Measurements from ENCODE around the gene MLLT1.

DNA sequence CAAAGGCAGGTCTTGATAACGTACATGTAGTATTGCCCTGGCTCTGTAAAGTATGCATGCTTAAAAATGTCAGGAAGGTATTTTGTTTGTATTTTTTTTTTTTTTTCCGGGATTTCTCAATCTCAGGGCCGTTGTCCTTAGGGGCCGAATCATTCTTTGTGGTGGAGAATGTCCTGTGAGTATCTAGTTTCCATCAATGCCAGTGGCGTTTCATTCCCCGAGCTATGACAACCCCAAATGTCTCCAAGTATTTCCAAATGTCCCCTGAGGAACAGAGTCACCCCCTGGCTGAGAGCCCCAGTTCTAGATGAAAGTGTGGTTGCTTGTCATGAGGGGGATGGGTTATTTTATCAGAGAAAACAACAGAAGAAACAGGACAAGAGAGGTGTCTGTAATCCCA is 75.6 kb downstream of the MLLT1 start:
- TF ChIP-seq CTCF (IDR thresholded peaks at IDR 0.05; ENCODE audit: low read depth, low read length) (no peak), EZH2phosphoT487 (IDR thresholded peaks at IDR 0.05; ENCODE audit: low read depth) (no peak)
